GM10248 (cell line): ENCODE data around the gene FKBP2.

Source experiments
- CTCF ChIA-PET: fragments of 300-600 bp; sonication (Branson Sonifier 250); formaldehyde crosslinking; extraction: SDS; loops from one replicate; lab custom pipeline; 2021; ENCODE audit warnings: antibody characterized with exemption; lab: Yijun Ruan, JAX
- POLR2A ChIA-PET: fragments of 350-650 bp; sonication (Branson Sonifier 250); formaldehyde crosslinking; extraction: SDS; loops from one replicate; lab custom pipeline; 2020; ENCODE audit warnings: antibody characterized with exemption; lab: Yijun Ruan, JAX
- DNase-seq: peaks from one replicate; pipeline ENCODE4 v3.0.0; 2012; ENCODE audit errors: extremely low spot score
- CTCF ChIP-seq: IDR thresholded peaks from 2 replicates; pipeline ENCODE4 v1.5.1; 2012; ENCODE audit warnings: mild to moderate bottlenecking, low read depth; ENCODE audit errors: extremely low read depth, missing control alignments, control extremely low read depth

Gene FKBP2

GRCh38 chr11:64288353-64288750 lies 47.5 kb downstream of the FKBP2 start:
- no peak for DNase-seq
- ChIA-PET CTCF (interaction anchor here (1.0 to 14.3 kb wide), 2 partner anchors 9 to 15 kb away, joined by 3 to 186 read pairs; partner anchors contain the start of genes CATSPERZ and ESRRA), POLR2A (interaction anchor here (0.6 kb wide), 1 partner anchor 22 kb away, joined by 3 read pairs; no protein-coding TSS in a partner anchor)
- no peak for TF ChIP-seq CTCF

DNA sequence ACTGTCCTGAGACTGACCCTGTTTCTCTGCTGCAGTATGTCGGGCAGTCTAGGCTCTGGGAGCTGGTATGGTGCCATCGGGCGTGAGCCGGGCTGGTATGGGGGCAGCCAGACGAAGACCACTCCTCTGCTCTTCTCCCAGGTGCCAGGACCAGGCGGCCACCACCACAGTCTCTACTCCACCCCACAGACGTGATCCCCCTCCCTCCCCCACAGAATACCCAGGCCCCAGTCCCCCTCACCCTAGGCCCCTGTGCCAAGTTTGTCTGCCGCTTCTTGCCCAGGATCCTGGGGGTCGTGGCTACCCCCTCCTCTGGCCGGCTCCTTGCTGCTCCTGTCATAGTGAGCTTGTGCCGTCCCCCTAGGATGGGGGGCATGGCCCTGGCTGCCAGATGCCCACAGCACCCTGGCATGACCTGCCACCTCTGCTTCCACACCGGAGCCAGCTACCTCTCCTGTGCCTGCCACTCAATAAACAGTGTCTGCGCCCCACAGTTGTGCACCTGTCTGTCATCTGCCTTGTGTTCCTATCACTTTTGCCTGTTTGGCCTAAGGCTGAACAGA lies 48.2 kb downstream of the FKBP2 start:
- CTCF ChIA-PET, result interaction anchor here (1.8 to 14.3 kb wide), 2 partner anchors 14 to 38 kb away, joined by 5 to 186 read pairs; partner anchors contain the start of genes CATSPERZ, ESRRA and PLCB3
- DNase-seq, result no peak
- POLR2A ChIA-PET, result no interaction called here
- no peak for TF ChIP-seq CTCF

- no peak for DNase-seq
- POLR2A ChIA-PET, result interaction anchor here (0.6 kb wide), 1 partner anchor 19 kb away, joined by 4 read pairs; no protein-coding TSS in a partner anchor
- CTCF ChIA-PET, result interaction anchor here (0.8 to 14.3 kb wide), 3 partner anchors 12 to 86 kb away, joined by 3 to 186 read pairs (median 5); partner anchors contain the start of genes CATSPERZ, ESRRA and PLCB3
- TF ChIP-seq CTCF, result no peak
Measured at GRCh38 chr11:64290352-64291261, 49.7 kb downstream of the FKBP2 start.

DNA sequence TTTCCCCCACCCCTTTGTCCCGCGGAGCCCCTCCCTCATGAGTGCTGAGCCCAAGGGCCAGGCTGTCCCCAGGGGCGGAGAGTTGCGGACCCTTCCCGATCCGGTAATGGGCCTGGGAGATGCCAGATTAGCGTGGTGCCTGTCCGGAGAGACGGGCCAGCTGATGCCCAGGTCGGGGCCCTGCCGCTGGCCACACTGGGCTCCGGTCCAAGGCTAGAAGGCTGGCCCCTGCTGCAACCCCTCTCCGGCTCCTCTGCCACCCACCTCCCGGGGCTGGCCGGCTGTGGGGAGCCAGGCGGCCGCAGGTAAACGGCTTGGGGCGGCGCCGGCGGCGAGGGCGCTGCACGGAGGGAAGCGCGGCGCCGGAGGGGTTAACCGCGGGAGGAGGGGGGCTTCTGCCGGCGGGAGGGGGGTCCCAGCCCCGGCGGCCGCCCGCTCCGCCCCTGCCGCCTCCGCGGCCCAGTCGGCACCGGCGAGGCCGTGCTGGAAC lies 50.4 kb downstream of the FKBP2 start, which contains the start of gene KCNK4:
Gene KCNK4 (plus strand): TSS at position 41 of the 490 bp plus-strand sequence. CDS start 1,717 bp downstream, outside the sequence.
- POLR2A ChIA-PET, result no interaction called here
- no peak for TF ChIP-seq CTCF
- DNase-seq, result no peak
- CTCF ChIA-PET, result interaction anchor here (14.3 kb wide), 1 partner anchor 12 kb away, joined by 186 read pairs; the partner anchor contains the start of genes CATSPERZ and ESRRA

DNA sequence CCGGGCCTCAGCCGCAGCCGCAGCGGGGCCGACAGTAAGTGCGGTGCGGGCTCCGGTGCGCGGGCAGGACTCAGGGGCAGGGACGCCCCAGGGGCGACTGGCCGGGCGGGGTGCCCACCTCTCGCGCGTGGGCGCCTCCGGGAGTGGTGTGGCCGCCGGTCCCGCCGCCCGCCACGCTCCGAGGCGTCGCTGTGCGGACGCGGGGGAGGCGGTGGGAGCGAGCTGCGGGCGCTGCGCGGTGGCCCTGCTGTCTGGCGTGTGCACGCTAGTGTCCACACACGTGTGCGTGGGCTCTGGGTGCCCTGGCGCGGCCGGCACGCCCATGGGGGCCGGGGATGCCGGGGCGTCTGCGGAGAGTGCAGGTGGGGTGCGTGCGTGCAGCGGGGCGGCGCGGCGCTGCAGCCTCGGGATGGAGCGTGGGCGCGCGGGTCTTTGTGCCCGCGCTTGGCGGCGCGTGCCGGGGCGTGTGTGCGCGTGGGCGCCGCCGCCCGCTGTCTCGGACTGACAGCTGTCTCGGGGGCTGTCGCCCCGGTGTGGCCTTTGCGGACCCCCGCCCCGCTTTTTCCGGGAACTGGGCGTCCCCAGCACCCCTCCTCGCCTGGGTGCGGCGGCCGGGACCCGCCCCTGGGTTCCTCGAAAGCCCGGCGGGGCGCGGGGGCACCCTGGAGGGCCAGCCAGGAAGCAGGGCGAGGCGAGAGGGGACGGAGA lies 51.0 kb downstream of the FKBP2 start:
- no peak for DNase-seq
- TF ChIP-seq CTCF, result no peak
- ChIA-PET POLR2A (no interaction called here), CTCF (interaction anchor here (14.3 kb wide), 1 partner anchor 11 kb away, joined by 186 read pairs; the partner anchor contains the start of genes CATSPERZ and ESRRA)
